ENCODE measurements around the gene KNG1. TPM values are rescaled to one million over a fixed set of nuclear protein-coding genes. Genes with fewer than 3 reads are reported as not detected.

The KNG1 gene
- not detected in 2 replicates for total RNA-seq

GRCh38 chr3:186717039-186717457 is at the start of gene KNG1:
TSS of gene KNG1 (plus strand) at chr3:186717359. CDS start at chr3:186717543, 184 bp downstream.

DNA sequence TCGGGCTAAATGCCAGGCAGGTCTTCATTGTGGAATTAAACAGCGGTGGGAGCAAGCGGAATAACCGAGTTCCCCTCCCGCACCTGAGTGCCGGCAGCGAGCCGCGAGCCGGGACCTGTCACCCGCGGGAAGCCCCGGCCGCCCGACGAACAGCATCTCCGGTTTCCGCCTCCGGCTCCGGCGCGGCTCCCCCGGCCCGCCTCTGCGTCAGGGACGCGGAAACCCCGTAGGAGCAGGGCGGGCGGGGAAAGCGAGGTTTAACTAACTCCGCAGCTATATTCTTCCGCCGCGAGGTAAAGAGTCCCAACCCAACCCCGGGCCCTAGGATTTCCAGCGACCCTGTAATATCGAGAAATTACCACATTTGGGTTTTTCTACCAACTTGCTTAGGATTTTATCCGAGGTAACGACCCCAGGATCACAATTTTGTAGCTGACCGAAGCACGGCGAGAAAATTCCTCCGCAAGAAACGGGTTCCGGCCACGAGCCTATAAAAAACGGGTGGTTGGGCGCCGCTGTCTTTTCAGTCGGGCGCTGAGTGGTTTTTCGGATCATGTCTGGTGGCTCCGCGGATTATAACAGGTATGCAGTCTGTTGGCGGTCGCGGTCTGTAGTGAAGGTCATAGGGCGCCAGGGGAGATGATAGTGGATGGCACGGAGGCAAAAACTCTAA is 66.0 kb downstream of the KNG1 start, which contains the start of gene EIF4A2:
TSS of gene EIF4A2 (plus strand) at position 520 of the 673 bp plus-strand sequence. CDS start at position 554, 34 bp downstream.

Other genes with a start within 250 kb of the KNG1 start
- gene CRYGS, start 173.0 kb upstream of the KNG1 start, total RNA-seq: 0.98 and 1.1 TPM in 2 replicates
- gene TBCCD1, start 150.0 kb upstream of the KNG1 start, total RNA-seq: 15.9 and 19.3 TPM in 2 replicates
- gene DNAJB11, start 146.6 kb upstream of the KNG1 start, total RNA-seq: 51.0 and 59.7 TPM in 2 replicates
- 0.09 TPM in 1 of 2 replicates, not detected in the other for gene AHSG, start 104.3 kb upstream of the KNG1 start, total RNA-seq
- gene FETUB, start 77.0 kb upstream of the KNG1 start, total RNA-seq: not detected in 2 replicates
- gene HRG, start 51.3 kb upstream of the KNG1 start, total RNA-seq: not detected in 2 replicates
- 452 and 554 TPM in 2 replicates for gene EIF4A2, start 66.2 kb downstream of the KNG1 start, total RNA-seq
- gene RFC4, start 89.1 kb downstream of the KNG1 start, total RNA-seq: 7.9 and 9.6 TPM in 2 replicates
- not detected in 2 replicates for gene ADIPOQ, start 125.4 kb downstream of the KNG1 start, total RNA-seq
- gene ST6GAL1, start 213.2 kb downstream of the KNG1 start, total RNA-seq: 34.5 and 75.0 TPM in 2 replicates